Omental fat pad (tissue), 4 donors: ENCODE results near the gene UBE2V1. TPM values are rescaled to one million over a fixed set of nuclear protein-coding genes. Genes with fewer than 3 reads are reported as not detected.

ENCODE experiments used
- ATAC-seq: fragments of 150-250 bp; one replicate; pipeline ENCODE4 v1.9.1; 2016; ENCODE audit warnings: mild to moderate bottlenecking, moderate library complexity; ENCODE audit not compliant: low FRiP score
- DNase-seq: peaks from one replicate; pipeline ENCODE4 v3.0.0-alpha.2; 2019; ENCODE audit warnings: low spot score
- total RNA-seq, 4 donors: library from RNA; depleted of rRNA; stranded (reverse); fragments of >200 nt; gene quantifications; one replicate each; pipeline ENCODE4 v1.1.0, GENCODE V29; 2016
- TF ChIP-seq, protein P1 (sequence below), 3 donors: fragments of 450-650 bp; IDR thresholded peaks; one replicate each; pipeline ENCODE4 v1.5.1; 2016 to 2017; ENCODE audit warnings: antibody characterized with exemption in 3 of 3, mild to moderate bottlenecking in 3 of 3, moderate library complexity in 2 of 3

Gene UBE2V1
- total RNA-seq, 4 donors from 2014 or later: 63.2 to 100 (median 72.6) TPM

DNA sequence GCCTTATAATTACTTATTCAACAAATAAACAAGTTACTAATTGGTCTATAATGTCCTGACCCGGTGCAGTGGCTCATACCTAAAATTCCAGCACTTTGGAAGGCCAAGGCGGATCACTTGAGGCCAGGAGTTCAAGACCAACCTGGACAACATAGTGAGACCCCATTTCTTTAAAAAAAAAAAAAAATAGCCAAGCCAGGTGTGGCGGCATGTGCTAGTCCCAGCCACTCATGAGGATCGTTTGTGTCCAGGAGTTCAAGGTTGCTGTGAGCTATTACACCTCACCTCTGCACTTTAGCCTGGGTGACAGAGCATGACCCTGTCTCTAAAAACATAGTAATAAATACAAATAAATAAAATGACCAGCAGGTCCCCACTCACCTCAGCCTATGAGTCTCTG is 9.8 kb upstream of the UBE2V1 start:
- no peak for DNase-seq
- ATAC-seq: no peak
- TF ChIP-seq, protein P1, sequence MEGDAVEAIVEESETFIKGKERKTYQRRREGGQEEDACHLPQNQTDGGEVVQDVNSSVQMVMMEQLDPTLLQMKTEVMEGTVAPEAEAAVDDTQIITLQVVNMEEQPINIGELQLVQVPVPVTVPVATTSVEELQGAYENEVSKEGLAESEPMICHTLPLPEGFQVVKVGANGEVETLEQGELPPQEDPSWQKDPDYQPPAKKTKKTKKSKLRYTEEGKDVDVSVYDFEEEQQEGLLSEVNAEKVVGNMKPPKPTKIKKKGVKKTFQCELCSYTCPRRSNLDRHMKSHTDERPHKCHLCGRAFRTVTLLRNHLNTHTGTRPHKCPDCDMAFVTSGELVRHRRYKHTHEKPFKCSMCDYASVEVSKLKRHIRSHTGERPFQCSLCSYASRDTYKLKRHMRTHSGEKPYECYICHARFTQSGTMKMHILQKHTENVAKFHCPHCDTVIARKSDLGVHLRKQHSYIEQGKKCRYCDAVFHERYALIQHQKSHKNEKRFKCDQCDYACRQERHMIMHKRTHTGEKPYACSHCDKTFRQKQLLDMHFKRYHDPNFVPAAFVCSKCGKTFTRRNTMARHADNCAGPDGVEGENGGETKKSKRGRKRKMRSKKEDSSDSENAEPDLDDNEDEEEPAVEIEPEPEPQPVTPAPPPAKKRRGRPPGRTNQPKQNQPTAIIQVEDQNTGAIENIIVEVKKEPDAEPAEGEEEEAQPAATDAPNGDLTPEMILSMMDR (IDR thresholded peaks at IDR 0.05): no peak

DNA sequence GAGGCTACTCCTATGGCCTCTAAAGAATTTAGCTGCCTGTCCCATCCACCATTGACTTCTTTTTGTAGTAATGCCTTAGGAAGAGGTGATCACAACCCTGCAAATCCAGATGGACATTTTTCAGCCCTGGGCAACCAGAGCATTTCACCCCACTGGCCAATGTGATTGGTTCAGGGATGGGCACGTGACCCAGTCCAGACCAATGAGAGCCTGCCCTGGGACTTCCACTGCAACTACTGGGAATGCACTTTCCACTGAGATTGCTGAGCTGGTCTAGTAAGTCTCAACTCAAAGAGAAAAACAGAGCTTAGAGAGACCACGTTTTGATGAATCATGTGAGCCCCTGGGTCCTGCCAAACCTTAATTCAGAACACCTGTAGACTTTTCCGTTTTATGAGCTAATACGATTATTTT is 8.9 kb upstream of the UBE2V1 start:
- TF ChIP-seq, protein P1 (IDR thresholded peaks at IDR 0.05): no peak
- ATAC-seq: no peak

DNA sequence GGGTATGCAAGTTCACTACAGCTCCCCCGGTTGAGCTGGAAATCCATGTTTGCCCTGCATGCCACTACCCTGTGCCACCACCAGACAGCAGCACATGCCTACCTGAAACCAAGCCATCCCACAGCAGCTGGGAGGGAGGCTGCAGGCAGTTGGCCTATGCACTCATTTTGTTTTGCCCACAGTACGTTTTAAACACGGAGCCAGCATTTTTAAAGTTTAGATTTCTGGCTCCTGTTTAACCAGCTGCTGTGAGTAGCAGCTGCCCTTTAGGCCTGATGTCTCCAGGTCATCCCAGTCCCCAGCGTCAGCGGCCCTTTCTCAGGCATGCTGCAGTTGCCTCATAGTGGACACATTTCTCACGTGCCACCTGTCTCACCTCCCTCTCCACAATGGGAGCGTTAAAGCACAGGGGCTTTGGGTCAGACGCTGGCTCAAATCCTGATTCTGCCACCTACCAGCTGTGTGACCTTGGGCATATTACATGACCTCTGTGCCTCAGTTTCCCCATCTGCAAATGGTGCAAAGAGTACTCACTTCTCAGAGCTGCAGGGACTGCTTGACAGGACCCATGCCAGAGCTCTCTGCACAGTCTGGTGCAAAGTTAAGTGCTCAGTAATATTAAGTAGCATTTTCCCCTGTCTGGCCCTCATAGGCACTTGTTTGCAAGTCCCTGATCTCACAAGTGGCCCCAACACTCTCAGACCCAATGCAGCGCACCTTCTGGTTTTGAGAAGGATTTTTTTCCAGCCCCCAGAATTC is 8.2 kb upstream of the UBE2V1 start:
- DNase-seq (no peak), ATAC-seq (peak; percentile 69)
- TF ChIP-seq, protein P1 (IDR thresholded peaks at IDR 0.05): peak in 1 of 3 donors; percentile 40

More for the DNA sequence above, 8.9 kb upstream of the UBE2V1 start:
- no peak for DNase-seq

DNA sequence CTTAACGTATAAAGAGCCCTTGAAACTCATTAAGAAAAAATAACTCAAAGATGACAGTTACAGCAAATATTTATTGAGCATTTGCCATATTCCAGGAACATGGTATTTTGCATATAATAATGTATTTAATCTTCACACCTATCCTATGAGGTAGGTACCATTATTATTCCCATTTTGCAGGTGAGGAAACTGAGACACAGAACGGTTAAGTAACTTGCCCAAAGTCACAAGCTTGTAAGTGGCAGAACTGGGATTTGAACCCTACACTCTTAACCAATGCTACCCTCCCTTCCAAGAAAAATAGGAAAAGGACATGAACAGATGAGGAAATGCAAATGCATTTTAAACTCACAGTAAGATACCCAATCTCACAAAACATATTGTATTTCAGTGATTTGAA is 5.3 kb upstream of the UBE2V1 start:
- ATAC-seq (no peak), DNase-seq (no peak)
- TF ChIP-seq, protein P1 (IDR thresholded peaks at IDR 0.05): no peak

DNA sequence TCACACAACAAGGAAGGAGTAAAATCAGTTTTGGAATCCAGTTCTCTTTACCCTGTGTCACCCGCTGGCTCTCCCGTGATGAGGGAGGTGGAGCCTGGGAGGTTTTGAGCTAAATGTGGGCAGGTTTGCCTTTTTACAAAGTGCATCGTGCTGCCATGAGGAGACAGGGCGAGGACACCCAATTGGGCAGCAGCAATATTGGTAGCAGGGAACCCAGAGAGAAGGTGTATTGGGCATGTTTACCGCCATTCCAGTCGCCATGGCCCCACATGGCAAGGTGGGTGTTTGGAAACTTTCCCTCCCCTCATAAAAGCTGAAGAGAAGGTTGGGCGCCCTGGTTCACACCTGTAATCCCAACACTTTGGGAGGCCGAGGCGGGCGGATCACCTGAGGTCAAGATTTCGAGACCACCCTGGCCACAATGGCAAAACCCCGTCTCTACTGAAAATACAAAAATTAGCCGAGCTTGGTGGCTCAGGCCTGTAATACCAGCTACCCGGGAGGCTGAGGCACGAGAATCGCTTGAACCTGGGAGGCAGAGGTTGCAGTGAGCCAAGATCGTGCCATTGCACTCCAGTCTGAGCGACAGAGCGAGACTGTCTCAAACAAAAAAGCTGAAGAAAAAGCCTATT is 3.5 kb upstream of the UBE2V1 start:
- no peak for ATAC-seq
- TF ChIP-seq, protein P1 (IDR thresholded peaks at IDR 0.05): no peak
- DNase-seq: no peak

DNA sequence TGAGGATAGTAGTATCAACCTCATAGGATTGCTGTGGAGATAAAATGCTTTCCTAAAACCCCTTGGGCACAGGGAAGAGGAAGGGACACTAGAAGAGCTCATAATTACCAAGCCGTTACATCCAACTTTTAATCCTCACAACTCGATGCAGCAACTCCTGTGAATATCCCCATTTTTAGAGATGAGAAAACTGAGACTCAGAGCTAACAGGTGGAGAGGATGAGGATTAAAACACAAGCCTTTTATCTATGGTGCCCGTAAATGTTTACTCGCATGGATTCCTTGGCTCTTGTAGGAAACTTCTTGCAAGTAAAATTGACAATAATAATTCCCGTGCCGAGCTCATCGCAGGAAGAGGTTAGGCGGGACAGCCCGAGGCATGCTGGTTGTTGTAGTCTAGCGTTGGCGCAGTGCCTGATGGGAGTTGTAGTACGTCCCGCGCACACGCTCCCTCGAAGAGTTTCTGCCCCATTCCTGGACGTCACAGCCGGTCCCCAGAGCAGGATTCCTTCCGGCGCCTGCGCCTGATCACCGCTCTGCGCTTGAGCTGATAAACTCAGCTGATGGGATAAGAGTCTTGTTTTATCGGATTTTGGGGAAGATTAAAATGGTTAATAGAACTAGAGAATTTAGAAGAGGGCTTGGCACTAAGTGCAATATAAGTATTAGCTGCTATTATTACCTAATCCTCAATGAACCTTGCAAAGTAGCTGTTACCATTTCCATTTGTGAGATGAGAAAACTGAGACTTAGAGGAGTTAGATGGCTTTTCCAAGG is 2.8 kb upstream of the UBE2V1 start:
- DNase-seq (peak; percentile 93), ATAC-seq (peak; percentile 82)
- TF ChIP-seq, protein P1 (IDR thresholded peaks at IDR 0.05): no peak
